Tibial artery (tissue), 4 donors: ENCODE results near the gene HYAL3.

ENCODE experiments used
- DNase-seq, 2 donors: peaks; one replicate each; pipeline ENCODE4 v3.0.0-alpha.2; 2019
- H3K27ac ChIP-seq, 2 donors: fragments of 200-600 bp; sonication (generic) in 1 of 2; 1 replicate in 1 of 2; 2 replicates in 1 of 2; pipeline ENCODE4 v1.5.1; 2018 to 2019; ENCODE audit warnings: mild to moderate bottlenecking in 1 of 2
- H3K27me3 ChIP-seq, 2 donors: fragments of 200-600 bp; sonication (generic) in 1 of 2; one replicate each; pipeline versions ENCODE4 v1.5.1 to v1.6.0; 2016 to 2019
- H3K36me3 ChIP-seq, 3 donors: fragments of 200-600 bp; sonication (generic) in 2 of 3; one replicate each; pipeline ENCODE4 v1.5.1; 2016 to 2019; ENCODE audit warnings: mild to moderate bottlenecking in 2 of 3
- H3K4me1 ChIP-seq, 4 donors: fragments of 200-600 bp; sonication (generic) in 2 of 4; 1 replicate in 3 of 4; 2 replicates in 1 of 4; pipeline ENCODE4 v1.5.1; 2016 to 2019
- H3K4me3 ChIP-seq, 2 donors: fragments of 200-600 bp; sonication (generic) in 1 of 2; 1 replicate in 1 of 2; 2 replicates in 1 of 2; pipeline ENCODE4 v1.5.1; 2018 to 2019; ENCODE audit warnings: mild to moderate bottlenecking in 2 of 2
- H3K9me3 ChIP-seq, 3 donors: fragments of 200-600 bp; sonication (generic) in 1 of 3; one replicate each; pipeline ENCODE4 v1.5.1; 2016 to 2019
- intact Hi-C: fragments of 100-400 bp; cut with DNase I; formaldehyde crosslinking; loops from one replicate; pipeline ENCODE4 v1.15.0; 2023; ENCODE audit warnings: low total_unique reads
- TF ChIP-seq, protein P1 (sequence below), 2 experiments: fragments of 200-600 bp in 1 of 2; fragments of 450-650 bp in 1 of 2; IDR thresholded peaks; one replicate each; pipeline ENCODE4 v1.5.1; 2017 to 2019; ENCODE audit warnings: antibody characterized with exemption in 2 of 2, mild to moderate bottlenecking in 1 of 2, moderate library complexity in 1 of 2

The HYAL3 gene

DNA sequence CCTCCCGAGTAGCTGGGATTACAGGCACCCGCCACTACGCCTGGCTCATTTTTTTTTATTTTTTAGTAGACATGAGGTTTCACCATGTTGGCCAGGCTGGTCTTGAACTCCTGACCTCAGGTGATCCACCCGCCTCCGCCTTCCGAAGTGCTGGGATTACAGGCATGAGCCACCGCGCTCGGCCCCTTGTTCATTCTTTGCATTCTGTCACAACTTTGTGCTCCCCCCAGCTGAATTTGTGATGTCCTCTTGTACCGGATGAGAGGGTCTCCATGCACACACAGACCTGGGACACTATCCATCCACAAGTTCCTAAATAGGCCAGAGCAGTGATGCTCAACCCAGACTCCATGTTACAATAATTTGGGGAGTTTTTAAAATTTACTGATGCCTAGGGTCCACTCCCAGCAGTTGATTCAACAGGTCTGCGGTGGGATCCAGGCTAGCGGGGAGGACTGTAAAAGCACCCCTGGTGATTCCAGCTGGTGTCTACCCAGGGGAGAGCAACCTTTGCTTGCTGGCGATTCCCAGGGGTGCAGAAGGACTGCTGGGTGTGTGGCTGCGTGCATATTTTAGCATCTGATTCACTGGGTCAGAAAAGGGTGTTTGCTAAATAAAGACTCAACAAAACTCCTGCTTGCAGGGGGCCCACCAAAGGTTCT is 40.4 kb upstream of the HYAL3 start:
- peaks cover 0 to 60% (median 46%) of the 10 kb centered on the region in 4 donors for H3K4me1 ChIP-seq
- H3K27ac ChIP-seq, result peak overlapping the region; percentile 98 to 99
- no peaks in the 10 kb centered on the region for H3K27me3 ChIP-seq
- no peak for DNase-seq
- H3K36me3 ChIP-seq, result no peaks in the 10 kb centered on the region
- peak overlapping the region; percentile 55 to 62 for H3K4me3 ChIP-seq
- intact Hi-C loops, result loop anchor here (10.0 kb wide), 1 partner anchor 1635 kb away; the partner anchor contains the start of genes ABHD14A and ABHD14B
- TF ChIP-seq, protein P1, sequence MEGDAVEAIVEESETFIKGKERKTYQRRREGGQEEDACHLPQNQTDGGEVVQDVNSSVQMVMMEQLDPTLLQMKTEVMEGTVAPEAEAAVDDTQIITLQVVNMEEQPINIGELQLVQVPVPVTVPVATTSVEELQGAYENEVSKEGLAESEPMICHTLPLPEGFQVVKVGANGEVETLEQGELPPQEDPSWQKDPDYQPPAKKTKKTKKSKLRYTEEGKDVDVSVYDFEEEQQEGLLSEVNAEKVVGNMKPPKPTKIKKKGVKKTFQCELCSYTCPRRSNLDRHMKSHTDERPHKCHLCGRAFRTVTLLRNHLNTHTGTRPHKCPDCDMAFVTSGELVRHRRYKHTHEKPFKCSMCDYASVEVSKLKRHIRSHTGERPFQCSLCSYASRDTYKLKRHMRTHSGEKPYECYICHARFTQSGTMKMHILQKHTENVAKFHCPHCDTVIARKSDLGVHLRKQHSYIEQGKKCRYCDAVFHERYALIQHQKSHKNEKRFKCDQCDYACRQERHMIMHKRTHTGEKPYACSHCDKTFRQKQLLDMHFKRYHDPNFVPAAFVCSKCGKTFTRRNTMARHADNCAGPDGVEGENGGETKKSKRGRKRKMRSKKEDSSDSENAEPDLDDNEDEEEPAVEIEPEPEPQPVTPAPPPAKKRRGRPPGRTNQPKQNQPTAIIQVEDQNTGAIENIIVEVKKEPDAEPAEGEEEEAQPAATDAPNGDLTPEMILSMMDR (IDR thresholded peaks at IDR 0.05), result no peak
- no peaks in the 10 kb centered on the region for H3K9me3 ChIP-seq

DNA sequence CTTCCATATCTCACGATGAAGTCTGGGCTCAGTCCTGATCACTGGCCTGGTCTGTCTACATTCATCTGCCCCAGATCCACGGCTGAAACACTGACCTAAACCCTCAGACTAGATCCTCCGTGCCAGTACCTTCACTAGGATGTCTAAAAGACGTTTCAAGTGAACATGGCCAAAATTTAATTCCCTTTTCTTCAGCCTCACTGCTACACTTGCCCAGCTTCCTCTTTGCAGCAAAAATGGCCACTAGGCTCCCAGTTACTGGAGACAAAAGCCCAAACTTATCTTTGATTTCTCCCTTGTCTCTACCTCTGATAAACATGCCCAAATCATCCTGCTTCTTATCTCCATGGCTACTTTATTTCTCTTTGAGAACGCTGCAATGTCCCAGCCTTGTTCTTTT is 39.8 kb upstream of the HYAL3 start:
- Histone ChIP-seq H3K4me3 (no peak overlapping the region), H3K9me3 (no peaks in the 10 kb centered on the region), H3K27me3 (no peaks in the 10 kb centered on the region), H3K36me3 (no peaks in the 10 kb centered on the region), H3K27ac (peak overlapping the region; percentile 98 to 99), H3K4me1 (peaks cover 0 to 67% (median 52%) of the 10 kb centered on the region in 4 donors)
- TF ChIP-seq, protein P1 (IDR thresholded peaks at IDR 0.05), result no peak
- no peak for DNase-seq
- intact Hi-C loops, result no loop called here

GRCh38 chr3:50337175-50337861 is 38.1 kb upstream of the HYAL3 start:
- peak overlapping the region; percentile 87 to 94 for H3K4me3 ChIP-seq
- peaks cover 0 to 80% (median 59%) of the 10 kb centered on the region in 4 donors for H3K4me1 ChIP-seq
- TF ChIP-seq, protein P1 (IDR thresholded peaks at IDR 0.05), result no peak
- H3K27ac ChIP-seq, result peak overlapping the region; percentile 98 to 99
- no peaks in the 10 kb centered on the region for H3K9me3 ChIP-seq
- intact Hi-C loops, result no loop called here
- DNase-seq, result peak; percentile 99 to 100
- peaks cover 0 to 2% (median under 1%) of the 10 kb centered on the region in 3 donors for H3K36me3 ChIP-seq
- H3K27me3 ChIP-seq, result no peaks in the 10 kb centered on the region

DNA sequence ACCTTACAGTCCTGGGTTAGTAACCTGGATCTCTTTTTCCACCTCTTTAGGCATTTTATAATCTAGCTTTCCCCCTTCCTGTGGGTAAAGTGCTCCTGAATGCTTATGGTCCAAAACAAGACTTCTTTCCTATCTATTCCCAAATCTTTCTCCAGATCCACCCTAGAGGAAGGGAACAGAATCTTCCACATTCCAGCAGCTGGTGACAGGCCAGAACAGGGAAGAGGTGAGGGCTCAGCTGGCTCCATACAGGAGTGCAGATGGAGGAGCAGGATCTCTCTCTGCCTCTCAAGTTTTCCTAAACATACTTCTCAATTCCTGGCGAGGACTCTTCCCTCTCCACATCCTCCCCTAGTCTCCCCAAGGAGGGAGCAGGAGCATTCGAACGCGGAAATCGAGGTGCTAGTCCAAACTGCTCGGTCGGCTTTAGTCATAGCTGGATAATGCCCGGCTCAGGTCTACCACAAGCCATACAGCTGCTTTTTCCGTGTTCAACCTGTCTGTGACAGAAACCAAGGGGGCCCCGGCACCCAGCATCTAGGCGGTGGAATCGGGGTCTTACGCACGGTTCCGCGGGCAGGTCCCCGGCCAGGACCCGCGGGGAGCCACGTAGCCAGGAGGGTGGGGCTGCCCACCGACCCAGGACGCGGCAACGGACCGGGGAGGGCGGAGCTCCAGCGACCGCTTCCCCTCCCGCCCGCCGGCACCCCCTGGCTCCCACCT is 37.4 kb upstream of the HYAL3 start:
- H3K4me3 ChIP-seq, result peak overlapping the region; percentile 87 to 94
- peaks cover 0 to 78% (median 58%) of the 10 kb centered on the region in 4 donors for H3K4me1 ChIP-seq
- H3K9me3 ChIP-seq, result no peaks in the 10 kb centered on the region
- DNase-seq, result no peak
- H3K36me3 ChIP-seq, result peaks cover 4 to 9% (median 8%) of the 10 kb centered on the region in 3 donors
- intact Hi-C loops, result no loop called here
- TF ChIP-seq, protein P1 (IDR thresholded peaks at IDR 0.05), result no peak
- H3K27ac ChIP-seq, result peak overlapping the region; percentile 98 to 99
- no peaks in the 10 kb centered on the region for H3K27me3 ChIP-seq

- H3K27ac ChIP-seq, result peak overlapping the region; percentile 98 to 99
- H3K36me3 ChIP-seq, result peaks cover 23 to 30% (median 29%) of the 10 kb centered on the region in 3 donors
- DNase-seq, result no peak
- H3K9me3 ChIP-seq, result no peaks in the 10 kb centered on the region
- peaks cover 0 to 61% (median 43%) of the 10 kb centered on the region in 4 donors for H3K4me1 ChIP-seq
- H3K27me3 ChIP-seq, result no peaks in the 10 kb centered on the region
- no peak overlapping the region for H3K4me3 ChIP-seq
- intact Hi-C loops, result no loop called here
- TF ChIP-seq, protein P1 (IDR thresholded peaks at IDR 0.05), result no peak
Measured at GRCh38 chr3:50334339-50335075, 35.3 kb upstream of the HYAL3 start.
